HG03280 (cell line): ENCODE data around the gene RFESD.
"Not testable (repeated sequence)": the region's sequence is repeated elsewhere in the genome, so short reads cannot be mapped to it uniquely, and the experiment has no call there.

ENCODE experiments used
- ATAC-seq: cut with Tn5 transposase; IDR thresholded peaks from one replicate; pipeline ENCODE4 v1.9.1; 2021; ENCODE audit warnings: mild to moderate bottlenecking, moderate library complexity; ENCODE audit not compliant: unreplicated experiment

Gene RFESD

DNA sequence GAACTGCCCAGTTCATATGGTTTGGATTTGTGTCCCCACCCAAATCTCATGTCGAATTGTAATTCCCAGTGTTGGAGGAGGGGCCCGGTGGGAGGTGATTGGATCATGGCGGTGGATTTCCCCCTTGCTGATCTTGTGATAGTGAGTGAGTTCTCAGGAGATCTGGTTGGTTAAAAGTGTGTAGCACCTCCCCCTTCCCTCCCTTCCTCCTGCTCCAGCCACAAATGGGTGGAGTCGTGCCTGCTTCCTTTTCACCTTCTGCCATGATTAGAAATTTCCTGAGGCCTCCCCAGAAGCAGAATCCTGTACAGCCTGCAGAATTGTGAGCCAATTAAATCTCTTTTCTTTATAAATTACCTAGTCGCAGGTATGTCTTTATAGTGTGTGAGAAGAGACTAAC lies 59.6 kb downstream of the RFESD start:
- ATAC-seq = not testable (repeated sequence)

- no peak for ATAC-seq
Observed at GRCh38 chr5:95707055-95707454, 60.5 kb downstream of the RFESD start.
